Hematopoietic multipotent progenitor cell treated with erythropoietin and hydrocortisone succinate and interleukin-3 and kit ligand, for 17 days (in vitro differentiated cells): ENCODE measurements around the gene OPRM1.

Source experiments
- DNase-seq: peaks from one replicate; pipeline ENCODE4 v3.0.0-alpha.2; 2015; ENCODE audit warnings: low spot score

The OPRM1 gene

GRCh38 chr6:154284313-154284853 is 245.3 kb downstream of the OPRM1 start:
- no peak for DNase-seq

GRCh38 chr6:154285826-154286225 is 246.8 kb downstream of the OPRM1 start:
- DNase-seq = no peak

GRCh38 chr6:154289818-154290508 is 250.9 kb downstream of the OPRM1 start:
- DNase-seq = no peak

- DNase-seq = no peak
Measured at GRCh38 chr6:154292066-154292465, 253.0 kb downstream of the OPRM1 start.

GRCh38 chr6:154292855-154293519 is 253.9 kb downstream of the OPRM1 start:
- no peak for DNase-seq

- no peak for DNase-seq
Measured at GRCh38 chr6:154295733-154296132, 256.7 kb downstream of the OPRM1 start.
